SK-N-MC (cell line): ENCODE results near the gene DDC.

ENCODE experiments used
- EZH2 ChIP-seq: fragments of 200-600 bp; sonication (generic); IDR thresholded peaks from one replicate; pipeline ENCODE4 v1.6.1; 2017; ENCODE audit warnings: antibody characterized with exemption
- POLR2AphosphoS5 ChIP-seq: IDR thresholded peaks from 2 replicates; pipeline ENCODE4 v1.6.1; 2012; ENCODE audit warnings: mild to moderate bottlenecking, low read depth, low read length, borderline replicate concordance

DNA sequence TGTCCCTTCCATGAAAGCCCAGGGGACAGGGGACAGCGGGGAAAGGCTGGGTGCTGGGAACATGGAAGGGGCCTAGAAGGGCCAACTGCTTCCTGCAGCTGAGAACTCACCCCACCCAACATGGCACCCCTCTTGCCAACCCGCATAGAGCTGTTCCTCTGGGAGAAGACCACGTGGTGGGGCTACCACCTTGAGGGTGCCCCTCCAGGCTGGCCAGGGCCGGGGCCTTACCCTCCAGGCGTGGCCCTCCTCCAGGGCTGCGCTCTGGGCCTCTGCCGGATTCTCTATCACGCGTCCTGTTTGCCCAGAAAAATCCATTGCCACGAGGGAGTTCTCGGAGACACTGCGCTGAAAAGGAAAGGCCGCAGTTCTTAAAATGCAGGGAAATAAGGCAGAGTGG, 39.9 kb upstream of the DDC start:
- TF ChIP-seq POLR2AphosphoS5 (no peak), EZH2 (no peak)
